Smooth muscle cell (in vitro differentiated cells): ENCODE results near the gene GET4. TPM values are rescaled to one million over a fixed set of nuclear protein-coding genes. Genes with fewer than 3 reads are reported as not detected.

Experiments used
- DNase-seq: peaks from one replicate; lab custom pipeline; 2025; ENCODE audit not compliant: unreplicated experiment; lab: John Stamatoyannopoulos, UW
- H2AFZ ChIP-seq: fragments of 200-600 bp; sonication (generic); 2 replicates; pipeline ENCODE4 v1.6.0; 2016; ENCODE audit warnings: antibody characterized with exemption, low read depth, mild to moderate bottlenecking
- H3F3A ChIP-seq: fragments of 200-600 bp; sonication (generic); 2 replicates; pipeline ENCODE4 v1.6.0; 2017; ENCODE audit warnings: antibody characterized with exemption, low read depth
- H3K27ac ChIP-seq: fragments of 200-600 bp; sonication (generic); 2 replicates; pipeline ENCODE4 v1.5.1; 2016; ENCODE audit warnings: low read depth, mild to moderate bottlenecking
- H3K27me3 ChIP-seq: fragments of 200-600 bp; sonication (generic); 2 replicates; pipeline ENCODE4 v1.6.1; 2016; ENCODE audit warnings: low read depth, mild to moderate bottlenecking
- H3K36me3 ChIP-seq: fragments of 200-600 bp; sonication (generic); 2 replicates; pipeline ENCODE4 v1.5.1; 2016; ENCODE audit warnings: low read depth
- H3K4me1 ChIP-seq: fragments of 200-600 bp; sonication (generic); 2 replicates; pipeline ENCODE4 v1.5.1; 2016; ENCODE audit warnings: low read depth
- H3K4me2 ChIP-seq: fragments of 200-600 bp; sonication (generic); 2 replicates; pipeline ENCODE4 v1.6.0; 2016; ENCODE audit warnings: mild to moderate bottlenecking
- H3K4me3 ChIP-seq: fragments of 200-600 bp; sonication (generic); 2 replicates; pipeline ENCODE4 v1.5.1; 2016; ENCODE audit warnings: mild to moderate bottlenecking
- H3K79me2 ChIP-seq: fragments of 200-600 bp; sonication (generic); 2 replicates; pipeline ENCODE4 v1.6.0; 2016; ENCODE audit warnings: low read depth, mild to moderate bottlenecking
- H3K9ac ChIP-seq: fragments of 200-600 bp; sonication (generic); 2 replicates; pipeline ENCODE4 v1.6.0; 2016; ENCODE audit warnings: low read depth
- H3K9me3 ChIP-seq: fragments of 200-600 bp; sonication (generic); replicated peaks from 2 replicates; pipeline ENCODE4 v1.5.1; 2016; ENCODE audit warnings: low read depth
- H4K20me1 ChIP-seq: fragments of 200-600 bp; sonication (generic); 2 replicates; pipeline ENCODE4 v1.6.0; 2016; ENCODE audit warnings: low read depth
- CTCF ChIP-seq: fragments of 200-600 bp; sonication (generic); IDR thresholded peaks from 2 replicates; pipeline ENCODE4 v1.5.1; 2017; ENCODE audit warnings: borderline replicate concordance, mild to moderate bottlenecking, antibody characterized with exemption; ENCODE audit not compliant: insufficient read depth, poor library complexity, severe bottlenecking
- WGBS: methylation state at CpG from one replicate; pipeline ENCODE4 v1.1.7; 2016; ENCODE audit warnings: low lambda C conversion rate; 5-methylcytosine and 5-hydroxymethylcytosine counted together
- polyA plus RNA-seq: library from polyadenylated mRNA; unstranded; fragments of >200 nt; fragmentation: Nextera tagmentation; extraction: Ambion mirVana; gene quantifications from 2 replicates; pipeline ENCODE4 v1.2.1, GENCODE V29; 2016
- total RNA-seq: library from RNA; depleted of rRNA; stranded (reverse); fragments of >200 nt; gene quantifications from 2 replicates; pipeline ENCODE4 v1.2.3, GENCODE V29; 2014

GET4 gene
- total and polyA plus RNA-seq, 2 experiments from 2014 or later = 26.3 to 39.9 TPM

- Histone ChIP-seq H3K36me3 (no peaks in the 10 kb centered on the region), H3K4me1 (no peaks in the 10 kb centered on the region), H2AFZ (no peak overlapping the region), H3K4me3 (no peak overlapping the region), H3K9ac (no peak overlapping the region), H3F3A (no peaks in the 10 kb centered on the region), H3K27me3 (no peaks in the 10 kb centered on the region), H3K27ac (no peak overlapping the region), H3K4me2 (no peak overlapping the region), H3K79me2 (no peaks in the 10 kb centered on the region), H3K9me3 (no peaks in the 10 kb centered on the region), H4K20me1 (peaks cover 5% of the 10 kb centered on the region)
- no peak for TF ChIP-seq CTCF
- WGBS = 95% methylated on average over 31 of the region's 32 CpGs
- DNase-seq = no peak
Observed at GRCh38 chr7:854118-854775, 22.1 kb upstream of the GET4 start.

GRCh38 chr7:855686-856369, 20.5 kb upstream of the GET4 start:
- H3K27me3 ChIP-seq = no peaks in the 10 kb centered on the region
- H3K4me3 ChIP-seq = no peak overlapping the region
- no peaks in the 10 kb centered on the region for H3K4me1 ChIP-seq
- no peak for TF ChIP-seq CTCF
- 97% methylated on average over 27 of the region's 29 CpGs for WGBS
- no peaks in the 10 kb centered on the region for H3K79me2 ChIP-seq
- DNase-seq = no peak
- no peaks in the 10 kb centered on the region for H3F3A ChIP-seq
- H3K9me3 ChIP-seq = no peaks in the 10 kb centered on the region
- no peak overlapping the region for H3K9ac ChIP-seq
- H3K27ac ChIP-seq = no peak overlapping the region
- H2AFZ ChIP-seq = no peak overlapping the region
- H3K4me2 ChIP-seq = no peak overlapping the region
- H4K20me1 ChIP-seq = peaks cover 5% of the 10 kb centered on the region
- no peaks in the 10 kb centered on the region for H3K36me3 ChIP-seq

GRCh38 chr7:856444-857095, 19.8 kb upstream of the GET4 start:
- peaks cover 3% of the 10 kb centered on the region for H4K20me1 ChIP-seq
- DNase-seq = no peak
- H3K4me2 ChIP-seq = no peak overlapping the region
- H3K9ac ChIP-seq = no peak overlapping the region
- no peaks in the 10 kb centered on the region for H3F3A ChIP-seq
- no peaks in the 10 kb centered on the region for H3K9me3 ChIP-seq
- no peak overlapping the region for H3K4me3 ChIP-seq
- no peak for TF ChIP-seq CTCF
- no peaks in the 10 kb centered on the region for H3K27me3 ChIP-seq
- 95% methylated on average over 29 of the region's 30 CpGs for WGBS
- no peaks in the 10 kb centered on the region for H3K4me1 ChIP-seq
- H3K36me3 ChIP-seq = peaks cover under 1% of the 10 kb centered on the region
- H3K27ac ChIP-seq = no peak overlapping the region
- H3K79me2 ChIP-seq = no peaks in the 10 kb centered on the region
- H2AFZ ChIP-seq = no peak overlapping the region
